Measurements from ENCODE around the gene RHBDD2. TPM values are rescaled to one million over a fixed set of nuclear protein-coding genes. Genes with fewer than 3 reads are reported as not detected.

RHBDD2 gene
- total RNA-seq, 1 experiment from 2014 or later = 79.3 TPM

DNA sequence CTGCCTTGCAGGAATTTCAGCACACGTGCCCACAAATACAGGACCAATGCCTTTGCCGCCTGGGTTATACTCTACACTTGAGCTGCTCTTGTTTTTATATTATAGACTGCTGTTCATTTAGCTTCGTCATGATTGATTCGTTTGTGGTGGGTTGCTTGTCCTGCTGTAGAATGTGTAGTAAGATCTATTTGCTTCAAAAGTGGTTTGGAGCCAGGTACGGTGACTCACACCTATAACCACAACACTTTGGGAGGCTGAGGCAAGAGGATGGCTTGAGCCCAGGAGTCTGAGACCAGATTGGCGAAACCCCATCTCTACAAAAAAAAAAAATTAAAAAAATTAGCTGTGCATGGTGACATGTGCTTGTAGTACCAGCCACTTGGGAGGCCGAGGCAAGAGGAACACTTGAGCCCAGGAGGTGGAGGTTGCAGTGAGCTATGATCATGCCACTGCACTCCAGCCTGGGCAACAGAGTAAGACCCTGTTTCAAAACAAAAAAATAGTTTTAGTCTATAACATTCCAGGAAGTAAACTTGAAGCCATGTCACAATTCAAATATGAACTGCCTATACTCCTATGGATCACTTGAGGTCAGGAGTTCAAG is 9.0 kb upstream of the RHBDD2 start:
- BruUV-seq (replicated peaks) = no TSS peak
- DNase-seq (ENCODE audit: low read depth, low spot score) (no peak), ATAC-seq (no peak)
- TF ChIP-seq SIN3A (IDR thresholded peaks at IDR 0.05; ENCODE audit: borderline replicate concordance, insufficient read depth, low read depth, low read length) (no peak), POLR2AphosphoS5 (IDR thresholded peaks at IDR 0.05; ENCODE audit: low read depth, low read length) (no peak), TCF7L2 (IDR thresholded peaks at IDR 0.05; ENCODE audit: low read depth, low read length) (no peak)
- TF ChIP-seq, protein P1, sequence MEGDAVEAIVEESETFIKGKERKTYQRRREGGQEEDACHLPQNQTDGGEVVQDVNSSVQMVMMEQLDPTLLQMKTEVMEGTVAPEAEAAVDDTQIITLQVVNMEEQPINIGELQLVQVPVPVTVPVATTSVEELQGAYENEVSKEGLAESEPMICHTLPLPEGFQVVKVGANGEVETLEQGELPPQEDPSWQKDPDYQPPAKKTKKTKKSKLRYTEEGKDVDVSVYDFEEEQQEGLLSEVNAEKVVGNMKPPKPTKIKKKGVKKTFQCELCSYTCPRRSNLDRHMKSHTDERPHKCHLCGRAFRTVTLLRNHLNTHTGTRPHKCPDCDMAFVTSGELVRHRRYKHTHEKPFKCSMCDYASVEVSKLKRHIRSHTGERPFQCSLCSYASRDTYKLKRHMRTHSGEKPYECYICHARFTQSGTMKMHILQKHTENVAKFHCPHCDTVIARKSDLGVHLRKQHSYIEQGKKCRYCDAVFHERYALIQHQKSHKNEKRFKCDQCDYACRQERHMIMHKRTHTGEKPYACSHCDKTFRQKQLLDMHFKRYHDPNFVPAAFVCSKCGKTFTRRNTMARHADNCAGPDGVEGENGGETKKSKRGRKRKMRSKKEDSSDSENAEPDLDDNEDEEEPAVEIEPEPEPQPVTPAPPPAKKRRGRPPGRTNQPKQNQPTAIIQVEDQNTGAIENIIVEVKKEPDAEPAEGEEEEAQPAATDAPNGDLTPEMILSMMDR (IDR thresholded peaks at IDR 0.05) = no peak
- TF ChIP-seq, protein P2, sequence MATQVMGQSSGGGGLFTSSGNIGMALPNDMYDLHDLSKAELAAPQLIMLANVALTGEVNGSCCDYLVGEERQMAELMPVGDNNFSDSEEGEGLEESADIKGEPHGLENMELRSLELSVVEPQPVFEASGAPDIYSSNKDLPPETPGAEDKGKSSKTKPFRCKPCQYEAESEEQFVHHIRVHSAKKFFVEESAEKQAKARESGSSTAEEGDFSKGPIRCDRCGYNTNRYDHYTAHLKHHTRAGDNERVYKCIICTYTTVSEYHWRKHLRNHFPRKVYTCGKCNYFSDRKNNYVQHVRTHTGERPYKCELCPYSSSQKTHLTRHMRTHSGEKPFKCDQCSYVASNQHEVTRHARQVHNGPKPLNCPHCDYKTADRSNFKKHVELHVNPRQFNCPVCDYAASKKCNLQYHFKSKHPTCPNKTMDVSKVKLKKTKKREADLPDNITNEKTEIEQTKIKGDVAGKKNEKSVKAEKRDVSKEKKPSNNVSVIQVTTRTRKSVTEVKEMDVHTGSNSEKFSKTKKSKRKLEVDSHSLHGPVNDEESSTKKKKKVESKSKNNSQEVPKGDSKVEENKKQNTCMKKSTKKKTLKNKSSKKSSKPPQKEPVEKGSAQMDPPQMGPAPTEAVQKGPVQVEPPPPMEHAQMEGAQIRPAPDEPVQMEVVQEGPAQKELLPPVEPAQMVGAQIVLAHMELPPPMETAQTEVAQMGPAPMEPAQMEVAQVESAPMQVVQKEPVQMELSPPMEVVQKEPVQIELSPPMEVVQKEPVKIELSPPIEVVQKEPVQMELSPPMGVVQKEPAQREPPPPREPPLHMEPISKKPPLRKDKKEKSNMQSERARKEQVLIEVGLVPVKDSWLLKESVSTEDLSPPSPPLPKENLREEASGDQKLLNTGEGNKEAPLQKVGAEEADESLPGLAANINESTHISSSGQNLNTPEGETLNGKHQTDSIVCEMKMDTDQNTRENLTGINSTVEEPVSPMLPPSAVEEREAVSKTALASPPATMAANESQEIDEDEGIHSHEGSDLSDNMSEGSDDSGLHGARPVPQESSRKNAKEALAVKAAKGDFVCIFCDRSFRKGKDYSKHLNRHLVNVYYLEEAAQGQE (IDR thresholded peaks at IDR 0.05; ENCODE audit: insufficient read depth in 1 of 2, low read depth in 2 of 2, low read length in 1 of 2) = no peak
- in situ Hi-C loops (cut with HindIII; ENCODE audit: low pct_unique_long_range_greater_than_20kb, low sequenced_read_pairs) (no loop called here), intact Hi-C loops (cut with micrococcal nuclease; ENCODE audit: unreplicated experiment) (loop anchor here (10.0 kb wide), 1 partner anchor 125 kb away; the partner anchor contains the start of gene TMEM120A)
- H3K4me1 ChIP-seq (ENCODE audit: control insufficient read depth, insufficient read depth, low read length) = 0 out of 2 replicates have a peak, but pooled peaks cover 3% of the 10 kb centered on the region
- POLR2A ChIA-PET = interaction anchor here (0.6 kb wide), 1 partner anchor 349 kb away, joined by 18 read pairs; no protein-coding TSS in a partner anchor
- H3K27ac ChIP-seq (ENCODE audit: low read length) = no peak overlapping the region
- H3K36me3 ChIP-seq (ENCODE audit: control insufficient read depth, insufficient read depth, low read length) = no peaks in the 10 kb centered on the region
- no peaks in the 10 kb centered on the region for H3K9me3 ChIP-seq (ENCODE audit: control insufficient read depth, insufficient read depth, low read depth, low read length)
- no peak overlapping the region for H3K4me3 ChIP-seq (ENCODE audit: low read depth in 2 of 2, low read length in 2 of 2)
- CTCF ChIA-PET = interaction anchor here (0.5 kb wide), 1 partner anchor 21 kb away, joined by 3 read pairs; no protein-coding TSS in a partner anchor
- H3K27me3 ChIP-seq (ENCODE audit: control insufficient read depth, insufficient read depth, low read length) = no peaks in the 10 kb centered on the region

DNA sequence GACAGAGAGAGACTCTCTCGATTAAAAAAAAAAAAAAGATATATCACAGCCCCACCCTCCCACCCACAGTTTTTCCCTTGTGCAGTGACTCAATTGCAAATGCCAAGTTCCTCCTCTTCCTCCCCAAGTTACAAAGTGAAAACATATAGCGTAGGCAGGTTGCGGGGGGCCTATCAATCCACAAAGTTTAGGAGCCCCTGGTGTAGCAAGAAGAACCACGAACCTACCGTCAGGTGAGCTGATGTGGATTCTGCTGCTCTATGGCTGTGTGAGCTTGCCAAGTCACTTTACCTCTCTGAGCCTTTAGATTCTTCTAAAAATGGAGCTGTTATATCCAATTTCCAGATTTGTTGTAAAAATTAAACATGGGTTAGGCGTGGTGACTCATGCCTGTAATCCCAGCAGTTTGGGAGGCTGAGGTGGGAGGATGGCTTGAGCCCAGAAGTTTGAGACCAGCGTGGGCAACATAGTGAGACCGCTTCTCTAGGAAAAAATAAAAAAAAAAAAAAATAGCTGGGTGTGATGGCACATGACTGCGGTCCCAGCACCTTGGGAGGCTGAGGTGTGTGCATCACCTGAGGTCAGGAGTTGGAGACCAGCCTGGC is 8.2 kb upstream of the RHBDD2 start:
- no peak for TF ChIP-seq TCF7L2 (IDR thresholded peaks at IDR 0.05; ENCODE audit: low read depth, low read length)
- no peak for TF ChIP-seq POLR2AphosphoS5 (IDR thresholded peaks at IDR 0.05; ENCODE audit: low read depth, low read length)
- TF ChIP-seq SIN3A (IDR thresholded peaks at IDR 0.05; ENCODE audit: borderline replicate concordance, insufficient read depth, low read depth, low read length) = no peak
- TF ChIP-seq, protein P2 (IDR thresholded peaks at IDR 0.05; ENCODE audit: insufficient read depth in 1 of 2, low read depth in 2 of 2, low read length in 1 of 2) = no peak
- Histone ChIP-seq H3K27me3 (ENCODE audit: control insufficient read depth, insufficient read depth, low read length) (no peaks in the 10 kb centered on the region), H3K4me3 (ENCODE audit: low read depth in 2 of 2, low read length in 2 of 2) (no peak overlapping the region), H3K36me3 (ENCODE audit: control insufficient read depth, insufficient read depth, low read length) (no peaks in the 10 kb centered on the region), H3K27ac (ENCODE audit: low read length) (no peak overlapping the region), H3K4me1 (ENCODE audit: control insufficient read depth, insufficient read depth, low read length) (0 out of 2 replicates have a peak, but pooled peaks cover 3% of the 10 kb centered on the region), H3K9me3 (ENCODE audit: control insufficient read depth, insufficient read depth, low read depth, low read length) (no peaks in the 10 kb centered on the region)
- DNase-seq (ENCODE audit: low read depth, low spot score) = no peak
- CTCF ChIA-PET = no interaction called here
- POLR2A ChIA-PET = interaction anchor here (0.6 kb wide), 4 partner anchors 69 to 505 kb away, joined by 4 to 18 read pairs (median 6); no protein-coding TSS in a partner anchor
- in situ Hi-C loops (cut with HindIII; ENCODE audit: low pct_unique_long_range_greater_than_20kb, low sequenced_read_pairs) = no loop called here
- ATAC-seq = no peak
- intact Hi-C loops (cut with micrococcal nuclease; ENCODE audit: unreplicated experiment) = loop anchor here (10.0 kb wide), 1 partner anchor 124 kb away; the partner anchor contains the start of gene TMEM120A
- no TSS peak for BruUV-seq (replicated peaks)
